ENCODE results near the gene SEMA5B.

Gene SEMA5B

DNA sequence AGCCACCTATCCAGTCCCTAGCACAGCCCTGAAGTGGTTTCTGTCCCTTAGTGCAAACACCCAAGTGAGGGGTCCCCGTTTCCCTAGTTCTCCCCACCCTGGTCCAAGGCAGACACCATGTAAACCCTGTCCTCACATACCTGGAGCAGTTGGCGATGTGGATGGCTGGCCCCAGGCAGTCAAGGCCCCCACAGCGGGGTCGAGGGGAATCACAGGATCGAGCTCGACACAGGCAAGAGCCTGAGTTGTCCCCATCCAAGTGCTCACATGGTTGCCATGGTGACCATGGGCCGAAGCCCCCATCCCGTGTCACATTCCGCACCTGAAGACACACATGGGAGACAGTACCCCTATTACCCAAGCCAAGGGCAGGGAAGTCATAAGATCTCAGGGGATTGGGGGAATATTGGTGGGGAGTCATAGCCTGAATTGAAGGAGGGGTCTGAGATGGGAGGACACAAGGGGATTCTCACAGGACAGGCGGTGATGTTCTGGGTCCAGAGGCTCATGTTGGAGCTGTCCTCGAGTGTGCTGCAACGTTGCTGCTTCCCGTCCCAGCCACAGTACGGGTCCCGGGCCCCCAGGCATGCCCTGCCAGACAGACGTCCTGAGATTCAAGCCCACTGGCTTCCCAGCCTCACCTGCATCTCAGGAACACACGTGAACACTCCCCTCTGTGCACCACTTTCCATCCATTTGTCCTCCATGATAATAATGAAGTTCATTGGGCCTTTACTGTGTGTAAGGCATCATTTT is 112.1 kb downstream of the SEMA5B start:
- POLR2A ChIA-PET, result no interaction called here
- TF ChIP-seq ZNF600 (tag by site-specific recombination; IDR thresholded peaks at IDR 0.05) (no peak), KLF9 (tag by site-specific recombination; IDR thresholded peaks at IDR 0.05; ENCODE audit: low read depth) (no peak), KLF7 (tag by site-specific recombination; IDR thresholded peaks at IDR 0.05; ENCODE audit: borderline replicate concordance) (no peak), ZFP3 (tag by site-specific recombination; IDR thresholded peaks at IDR 0.05; ENCODE audit: low read depth) (no peak), GFI1B (tag by site-specific recombination; IDR thresholded peaks at IDR 0.05) (no peak), ZBTB20 (tag by site-specific recombination; IDR thresholded peaks at IDR 0.05) (no peak), ZNF10 (tag by site-specific recombination; IDR thresholded peaks at IDR 0.05) (no peak), KLF16 (tag by site-specific recombination; IDR thresholded peaks at IDR 0.05) (no peak), ZBTB48 (tag by site-specific recombination; IDR thresholded peaks at IDR 0.05) (no peak), SALL2 (tag by site-specific recombination; IDR thresholded peaks at IDR 0.05; ENCODE audit: borderline replicate concordance) (no peak), BCL11A (tag by site-specific recombination; IDR thresholded peaks at IDR 0.05; ENCODE audit: low read depth) (no peak), ZNF16 (tag by site-specific recombination; IDR thresholded peaks at IDR 0.05; ENCODE audit: low read depth) (no peak), SP3 (tag by site-specific recombination; IDR thresholded peaks at IDR 0.05) (no peak), ZNF580 (tag by site-specific recombination; IDR thresholded peaks at IDR 0.05) (no peak), ZNF610 (tag by site-specific recombination; IDR thresholded peaks at IDR 0.05; ENCODE audit: borderline replicate concordance) (no peak)
- TF ChIP-seq, protein P1, sequence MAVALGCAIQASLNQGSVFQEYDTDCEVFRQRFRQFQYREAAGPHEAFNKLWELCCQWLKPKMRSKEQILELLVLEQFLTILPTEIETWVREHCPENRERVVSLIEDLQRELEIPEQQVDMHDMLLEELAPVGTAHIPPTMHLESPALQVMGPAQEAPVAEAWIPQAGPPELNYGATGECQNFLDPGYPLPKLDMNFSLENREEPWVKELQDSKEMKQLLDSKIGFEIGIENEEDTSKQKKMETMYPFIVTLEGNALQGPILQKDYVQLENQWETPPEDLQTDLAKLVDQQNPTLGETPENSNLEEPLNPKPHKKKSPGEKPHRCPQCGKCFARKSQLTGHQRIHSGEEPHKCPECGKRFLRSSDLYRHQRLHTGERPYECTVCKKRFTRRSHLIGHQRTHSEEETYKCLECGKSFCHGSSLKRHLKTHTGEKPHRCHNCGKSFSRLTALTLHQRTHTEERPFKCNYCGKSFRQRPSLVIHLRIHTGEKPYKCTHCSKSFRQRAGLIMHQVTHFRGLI (tag by site-specific recombination; IDR thresholded peaks at IDR 0.05), result no peak
- H3K4me1 ChIP-seq (ENCODE audit: control insufficient read depth, insufficient read depth, low read length), result no peaks in the 10 kb centered on the region
- H3K4me3 ChIP-seq (ENCODE audit: low read depth, low read length), result no peak overlapping the region
- H3K27ac ChIP-seq (ENCODE audit: extremely low read depth, low read depth, low read length), result no peak overlapping the region
- H3K9me3 ChIP-seq (ENCODE audit: control insufficient read depth, insufficient read depth, low read depth, low read length), result no peaks in the 10 kb centered on the region
- CTCF ChIA-PET, result no interaction called here
- H3K36me3 ChIP-seq (ENCODE audit: control insufficient read depth in 2 of 2, insufficient read depth in 1 of 2, low read length in 2 of 2), result no peaks in the 10 kb centered on the region

DNA sequence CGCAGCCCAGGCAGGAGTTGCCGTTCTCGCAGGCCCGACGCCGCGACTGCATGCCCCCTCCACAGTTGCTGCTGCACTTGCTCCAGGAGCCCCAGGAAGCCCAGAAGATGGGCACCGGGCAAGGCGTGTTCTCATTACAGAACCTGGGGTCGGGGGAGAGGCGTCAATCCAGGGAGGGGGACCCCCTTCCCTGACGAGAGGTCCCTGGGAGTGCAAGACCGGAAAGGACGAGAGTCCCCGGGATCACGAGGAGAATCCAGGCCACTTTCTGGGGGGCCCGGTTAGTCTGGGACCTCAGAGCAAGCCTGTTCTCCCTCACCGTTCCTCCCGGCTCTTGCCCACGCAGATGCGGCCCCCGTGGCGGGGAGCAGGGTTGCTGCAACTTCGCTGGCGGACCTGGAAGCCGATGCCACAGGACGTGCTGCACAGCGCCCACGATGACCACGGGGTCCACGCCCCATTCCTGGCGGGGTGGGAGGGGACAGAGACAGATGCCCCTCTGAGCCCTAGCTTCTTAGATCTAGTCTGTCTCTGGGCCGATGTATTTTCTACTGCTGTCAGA is 113.9 kb downstream of the SEMA5B start:
- POLR2A ChIA-PET, result no interaction called here
- CTCF ChIA-PET, result no interaction called here
- Histone ChIP-seq H3K9me3 (ENCODE audit: control insufficient read depth, insufficient read depth, low read depth, low read length) (no peaks in the 10 kb centered on the region), H3K36me3 (ENCODE audit: control insufficient read depth in 2 of 2, insufficient read depth in 1 of 2, low read length in 2 of 2) (no peaks in the 10 kb centered on the region), H3K4me3 (ENCODE audit: low read depth, low read length) (no peak overlapping the region), H3K4me1 (ENCODE audit: control insufficient read depth, insufficient read depth, low read length) (no peaks in the 10 kb centered on the region), H3K27ac (ENCODE audit: extremely low read depth, low read depth, low read length) (no peak overlapping the region)
- no peak for TF ChIP-seq ZNF169 (tag by site-specific recombination; IDR thresholded peaks at IDR 0.05)
- TF ChIP-seq, protein P2, sequence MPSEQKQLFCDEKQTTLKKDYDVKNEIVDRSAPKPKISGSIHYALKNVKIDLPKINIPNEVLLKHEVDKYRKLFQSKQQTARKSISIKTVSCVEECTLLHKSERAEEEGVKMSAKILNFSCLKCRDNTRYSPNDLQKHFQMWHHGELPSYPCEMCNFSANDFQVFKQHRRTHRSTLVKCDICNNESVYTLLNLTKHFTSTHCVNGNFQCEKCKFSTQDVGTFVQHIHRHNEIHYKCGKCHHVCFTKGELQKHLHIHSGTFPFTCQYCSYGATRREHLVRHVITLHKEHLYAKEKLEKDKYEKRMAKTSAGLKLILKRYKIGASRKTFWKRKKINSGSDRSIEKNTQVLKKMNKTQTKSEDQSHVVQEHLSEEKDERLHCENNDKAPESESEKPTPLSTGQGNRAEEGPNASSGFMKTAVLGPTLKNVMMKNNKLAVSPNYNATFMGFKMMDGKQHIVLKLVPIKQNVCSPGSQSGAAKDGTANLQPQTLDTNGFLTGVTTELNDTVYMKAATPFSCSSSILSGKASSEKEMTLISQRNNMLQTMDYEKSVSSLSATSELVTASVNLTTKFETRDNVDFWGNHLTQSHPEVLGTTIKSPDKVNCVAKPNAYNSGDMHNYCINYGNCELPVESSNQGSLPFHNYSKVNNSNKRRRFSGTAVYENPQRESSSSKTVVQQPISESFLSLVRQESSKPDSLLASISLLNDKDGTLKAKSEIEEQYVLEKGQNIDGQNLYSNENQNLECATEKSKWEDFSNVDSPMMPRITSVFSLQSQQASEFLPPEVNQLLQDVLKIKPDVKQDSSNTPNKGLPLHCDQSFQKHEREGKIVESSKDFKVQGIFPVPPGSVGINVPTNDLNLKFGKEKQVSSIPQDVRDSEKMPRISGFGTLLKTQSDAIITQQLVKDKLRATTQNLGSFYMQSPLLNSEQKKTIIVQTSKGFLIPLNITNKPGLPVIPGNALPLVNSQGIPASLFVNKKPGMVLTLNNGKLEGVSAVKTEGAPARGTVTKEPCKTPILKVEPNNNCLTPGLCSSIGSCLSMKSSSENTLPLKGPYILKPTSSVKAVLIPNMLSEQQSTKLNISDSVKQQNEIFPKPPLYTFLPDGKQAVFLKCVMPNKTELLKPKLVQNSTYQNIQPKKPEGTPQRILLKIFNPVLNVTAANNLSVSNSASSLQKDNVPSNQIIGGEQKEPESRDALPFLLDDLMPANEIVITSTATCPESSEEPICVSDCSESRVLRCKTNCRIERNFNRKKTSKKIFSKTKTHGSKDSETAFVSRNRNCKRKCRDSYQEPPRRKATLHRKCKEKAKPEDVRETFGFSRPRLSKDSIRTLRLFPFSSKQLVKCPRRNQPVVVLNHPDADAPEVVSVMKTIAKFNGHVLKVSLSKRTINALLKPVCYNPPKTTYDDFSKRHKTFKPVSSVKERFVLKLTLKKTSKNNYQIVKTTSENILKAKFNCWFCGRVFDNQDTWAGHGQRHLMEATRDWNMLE (tag by site-specific recombination; conservative IDR thresholded peaks at IDR 0.05; ENCODE audit: low read depth), result no peak
- TF ChIP-seq ZNF16 (tag by site-specific recombination; IDR thresholded peaks at IDR 0.05; ENCODE audit: low read depth), result no peak
- no peak for TF ChIP-seq ZNF660 (tag by site-specific recombination; IDR thresholded peaks at IDR 0.05)
- TF ChIP-seq ZNF175 (tag by site-specific recombination; IDR thresholded peaks at IDR 0.05), result no peak
- TF ChIP-seq, protein P3, sequence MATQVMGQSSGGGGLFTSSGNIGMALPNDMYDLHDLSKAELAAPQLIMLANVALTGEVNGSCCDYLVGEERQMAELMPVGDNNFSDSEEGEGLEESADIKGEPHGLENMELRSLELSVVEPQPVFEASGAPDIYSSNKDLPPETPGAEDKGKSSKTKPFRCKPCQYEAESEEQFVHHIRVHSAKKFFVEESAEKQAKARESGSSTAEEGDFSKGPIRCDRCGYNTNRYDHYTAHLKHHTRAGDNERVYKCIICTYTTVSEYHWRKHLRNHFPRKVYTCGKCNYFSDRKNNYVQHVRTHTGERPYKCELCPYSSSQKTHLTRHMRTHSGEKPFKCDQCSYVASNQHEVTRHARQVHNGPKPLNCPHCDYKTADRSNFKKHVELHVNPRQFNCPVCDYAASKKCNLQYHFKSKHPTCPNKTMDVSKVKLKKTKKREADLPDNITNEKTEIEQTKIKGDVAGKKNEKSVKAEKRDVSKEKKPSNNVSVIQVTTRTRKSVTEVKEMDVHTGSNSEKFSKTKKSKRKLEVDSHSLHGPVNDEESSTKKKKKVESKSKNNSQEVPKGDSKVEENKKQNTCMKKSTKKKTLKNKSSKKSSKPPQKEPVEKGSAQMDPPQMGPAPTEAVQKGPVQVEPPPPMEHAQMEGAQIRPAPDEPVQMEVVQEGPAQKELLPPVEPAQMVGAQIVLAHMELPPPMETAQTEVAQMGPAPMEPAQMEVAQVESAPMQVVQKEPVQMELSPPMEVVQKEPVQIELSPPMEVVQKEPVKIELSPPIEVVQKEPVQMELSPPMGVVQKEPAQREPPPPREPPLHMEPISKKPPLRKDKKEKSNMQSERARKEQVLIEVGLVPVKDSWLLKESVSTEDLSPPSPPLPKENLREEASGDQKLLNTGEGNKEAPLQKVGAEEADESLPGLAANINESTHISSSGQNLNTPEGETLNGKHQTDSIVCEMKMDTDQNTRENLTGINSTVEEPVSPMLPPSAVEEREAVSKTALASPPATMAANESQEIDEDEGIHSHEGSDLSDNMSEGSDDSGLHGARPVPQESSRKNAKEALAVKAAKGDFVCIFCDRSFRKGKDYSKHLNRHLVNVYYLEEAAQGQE (tag by site-specific recombination; IDR thresholded peaks at IDR 0.05), result no peak
- TF ChIP-seq ZNF10 (tag by site-specific recombination; IDR thresholded peaks at IDR 0.05), result no peak
- TF ChIP-seq ZNF18 (tag by site-specific recombination; IDR thresholded peaks at IDR 0.05), result no peak
- no peak for TF ChIP-seq ZNF837 (tag by site-specific recombination; IDR thresholded peaks at IDR 0.05)

Measured in HEK293 (cell line).